DOHH2 (cell line): Measurements from ENCODE around the gene LRRC4C.

Experiments used
- EZH2phosphoT487 ChIP-seq: fragments of 200-600 bp; sonication (generic); IDR thresholded peaks from 2 replicates; pipeline ENCODE4 v1.6.1; 2017; ENCODE audit warnings: borderline replicate concordance, mild to moderate bottlenecking, antibody characterized with exemption, low read length, moderate library complexity, mixed read lengths
- TF ChIP-seq, protein P1 (sequence below): fragments of 200-600 bp; sonication (generic); IDR thresholded peaks from one replicate; pipeline ENCODE4 v1.5.1; 2014; ENCODE audit warnings: antibody characterized with exemption, mild to moderate bottlenecking, low read depth, low read length; ENCODE audit not compliant: poor library complexity, severe bottlenecking

DNA sequence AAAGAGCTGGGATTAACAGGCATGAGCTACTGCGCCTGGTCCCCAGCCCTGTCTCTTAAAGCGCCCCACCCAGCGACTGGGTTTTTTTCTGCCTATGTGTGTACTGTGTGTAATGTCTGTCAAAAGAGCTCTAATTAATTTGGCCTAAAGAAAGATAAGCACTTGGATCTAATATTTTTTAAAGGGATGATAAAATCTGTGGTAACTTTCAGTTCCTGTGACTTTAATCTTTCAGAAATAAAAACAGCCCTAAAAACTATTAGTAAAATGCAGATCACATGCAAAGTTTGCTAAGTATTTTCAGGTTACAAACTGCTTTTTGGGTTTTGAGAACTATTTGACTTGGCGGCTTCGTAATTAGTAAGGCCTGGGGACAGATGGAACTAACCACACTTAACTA lies 1358.7 kb downstream of the LRRC4C start:
- TF ChIP-seq, protein P1, sequence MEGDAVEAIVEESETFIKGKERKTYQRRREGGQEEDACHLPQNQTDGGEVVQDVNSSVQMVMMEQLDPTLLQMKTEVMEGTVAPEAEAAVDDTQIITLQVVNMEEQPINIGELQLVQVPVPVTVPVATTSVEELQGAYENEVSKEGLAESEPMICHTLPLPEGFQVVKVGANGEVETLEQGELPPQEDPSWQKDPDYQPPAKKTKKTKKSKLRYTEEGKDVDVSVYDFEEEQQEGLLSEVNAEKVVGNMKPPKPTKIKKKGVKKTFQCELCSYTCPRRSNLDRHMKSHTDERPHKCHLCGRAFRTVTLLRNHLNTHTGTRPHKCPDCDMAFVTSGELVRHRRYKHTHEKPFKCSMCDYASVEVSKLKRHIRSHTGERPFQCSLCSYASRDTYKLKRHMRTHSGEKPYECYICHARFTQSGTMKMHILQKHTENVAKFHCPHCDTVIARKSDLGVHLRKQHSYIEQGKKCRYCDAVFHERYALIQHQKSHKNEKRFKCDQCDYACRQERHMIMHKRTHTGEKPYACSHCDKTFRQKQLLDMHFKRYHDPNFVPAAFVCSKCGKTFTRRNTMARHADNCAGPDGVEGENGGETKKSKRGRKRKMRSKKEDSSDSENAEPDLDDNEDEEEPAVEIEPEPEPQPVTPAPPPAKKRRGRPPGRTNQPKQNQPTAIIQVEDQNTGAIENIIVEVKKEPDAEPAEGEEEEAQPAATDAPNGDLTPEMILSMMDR, result no peak
- TF ChIP-seq EZH2phosphoT487, result no peak
